ENCODE measurements around the gene ADPRHL1. TPM values are rescaled to one million over a fixed set of nuclear protein-coding genes. Genes with fewer than 3 reads are reported as not detected.

ADPRHL1 gene
- total RNA-seq, 1 donor from 2014 or later = 480 TPM

DNA sequence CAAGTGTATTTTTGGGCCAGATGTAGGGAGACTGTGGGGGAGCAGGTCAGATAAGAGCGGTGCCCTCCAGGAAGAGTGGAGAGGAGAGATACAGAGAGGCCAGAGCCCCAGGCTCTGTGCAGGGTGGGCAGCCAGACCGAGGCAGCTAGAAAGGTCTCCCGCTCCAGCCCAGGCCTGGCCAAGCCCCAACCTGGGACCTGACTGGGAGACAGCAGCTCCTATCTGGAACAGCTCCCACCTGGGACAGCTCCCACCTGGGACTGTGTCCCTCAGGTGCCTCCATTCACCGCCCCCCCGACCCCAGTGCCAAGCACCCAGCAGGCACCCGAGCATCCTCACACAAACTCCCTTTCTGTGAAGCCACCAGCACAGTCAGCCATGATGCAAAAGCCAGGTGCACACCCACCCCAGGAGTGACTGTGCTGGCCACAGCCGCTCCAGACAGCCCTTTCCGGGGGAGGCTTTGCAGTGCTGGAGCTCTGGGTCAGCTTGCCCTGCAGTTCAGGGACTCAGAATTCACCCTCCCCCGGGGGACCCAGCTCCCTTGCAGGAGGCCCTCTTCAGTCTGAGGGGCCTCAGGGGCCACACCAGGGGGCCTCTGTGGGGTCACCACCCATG, 87.2 kb downstream of the ADPRHL1 start:
- no peak for DNase-seq (ENCODE audit: low spot score)
- intact Hi-C loops (cut with DNase I) = no loop called here

GRCh38 chr13:113365583-113365970, 87.7 kb downstream of the ADPRHL1 start:
- intact Hi-C loops (cut with DNase I) = no loop called here
- DNase-seq (ENCODE audit: low spot score) = no peak

- intact Hi-C loops (cut with DNase I) = no loop called here
- no peak for DNase-seq (ENCODE audit: low spot score)
Observed at GRCh38 chr13:113364901-113365582, 88.2 kb downstream of the ADPRHL1 start.

- intact Hi-C loops (cut with DNase I) = no loop called here
- DNase-seq (ENCODE audit: low spot score) = no peak
Observed at GRCh38 chr13:113364311-113364889, 88.9 kb downstream of the ADPRHL1 start.

- intact Hi-C loops (cut with DNase I) = no loop called here
- DNase-seq (ENCODE audit: low spot score) = no peak
Observed at GRCh38 chr13:113361406-113361805, 91.9 kb downstream of the ADPRHL1 start.

GRCh38 chr13:113360446-113360845, 92.8 kb downstream of the ADPRHL1 start:
- no peak for DNase-seq (ENCODE audit: low spot score)
- intact Hi-C loops (cut with DNase I) = no loop called here

DNA sequence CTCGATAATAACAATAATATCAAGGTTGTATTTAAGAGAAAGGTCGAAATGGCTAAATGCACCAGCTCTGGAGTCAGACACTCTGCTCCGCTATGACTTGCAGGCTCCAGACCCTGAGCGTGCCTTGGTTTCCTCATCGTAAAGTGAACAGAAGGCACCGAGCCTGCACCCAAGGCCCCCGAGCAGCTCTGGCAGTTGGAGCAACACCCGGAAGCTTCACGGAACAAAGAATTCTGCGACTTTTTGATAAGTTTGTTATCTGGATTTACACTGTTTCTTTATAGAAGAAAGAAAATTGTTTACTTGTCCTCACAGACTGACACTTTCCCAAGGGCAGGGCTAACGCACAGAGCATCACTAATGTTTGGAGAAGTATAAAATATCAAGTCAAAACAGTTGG, 93.7 kb downstream of the ADPRHL1 start:
- no peak for DNase-seq (ENCODE audit: low spot score)
- intact Hi-C loops (cut with DNase I) = no loop called here

GRCh38 chr13:113358653-113359190, 94.6 kb downstream of the ADPRHL1 start:
- intact Hi-C loops (cut with DNase I) = no loop called here
- no peak for DNase-seq (ENCODE audit: low spot score)

DNA sequence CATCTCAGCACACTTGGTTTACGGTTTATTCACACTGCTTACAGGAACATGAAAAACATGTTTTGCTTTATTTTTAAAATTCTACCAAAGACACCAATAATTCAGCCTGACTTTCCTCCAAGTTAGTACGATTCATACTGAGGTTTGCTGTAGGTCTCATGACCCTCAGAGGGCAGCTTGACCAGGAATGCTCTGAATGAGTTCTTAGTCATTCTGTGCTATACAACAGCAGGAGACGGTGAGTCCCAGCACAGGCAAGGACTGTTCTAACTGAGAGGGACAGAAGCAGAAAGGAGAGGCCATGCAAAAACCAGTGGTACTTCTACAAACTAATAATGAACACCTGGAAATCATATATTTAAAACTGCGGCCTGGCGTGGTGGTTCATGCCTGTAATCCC, 95.8 kb downstream of the ADPRHL1 start:
- intact Hi-C loops (cut with DNase I) = no loop called here

GRCh38 chr13:113356596-113356995, 96.7 kb downstream of the ADPRHL1 start:
- DNase-seq (ENCODE audit: low spot score) = no peak
- intact Hi-C loops (cut with DNase I) = no loop called here

More for the DNA sequence above, 95.8 kb downstream of the ADPRHL1 start:
- no peak for DNase-seq (ENCODE audit: low spot score)

DNA sequence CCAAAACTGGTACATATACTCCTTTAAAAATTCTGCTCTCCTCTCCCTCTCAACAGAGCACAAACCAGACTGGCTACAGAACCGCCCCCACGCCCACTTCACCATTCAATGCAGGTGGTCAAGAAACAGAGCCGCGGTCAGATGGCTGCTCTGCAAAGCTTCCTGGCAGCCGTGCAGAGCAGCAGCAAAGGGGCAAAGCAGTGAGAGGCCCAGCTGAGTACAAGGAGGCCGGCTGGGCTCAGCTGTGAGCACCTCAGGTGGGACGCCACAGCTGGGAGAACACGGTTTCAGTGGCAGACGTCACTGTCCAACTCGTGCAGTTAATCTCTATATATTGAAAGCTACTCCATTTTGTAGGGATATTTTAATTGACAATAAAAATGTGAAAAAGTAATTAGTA, 97.7 kb downstream of the ADPRHL1 start:
- DNase-seq (ENCODE audit: low spot score) = no peak
- intact Hi-C loops (cut with DNase I) = no loop called here

- no peak for DNase-seq (ENCODE audit: low spot score)
- intact Hi-C loops (cut with DNase I) = no loop called here
Observed at GRCh38 chr13:113354831-113355610, 98.3 kb downstream of the ADPRHL1 start.

GRCh38 chr13:113353254-113353653, 100.0 kb downstream of the ADPRHL1 start:
- no peak for DNase-seq (ENCODE audit: low spot score)
- intact Hi-C loops (cut with DNase I) = no loop called here

DNA sequence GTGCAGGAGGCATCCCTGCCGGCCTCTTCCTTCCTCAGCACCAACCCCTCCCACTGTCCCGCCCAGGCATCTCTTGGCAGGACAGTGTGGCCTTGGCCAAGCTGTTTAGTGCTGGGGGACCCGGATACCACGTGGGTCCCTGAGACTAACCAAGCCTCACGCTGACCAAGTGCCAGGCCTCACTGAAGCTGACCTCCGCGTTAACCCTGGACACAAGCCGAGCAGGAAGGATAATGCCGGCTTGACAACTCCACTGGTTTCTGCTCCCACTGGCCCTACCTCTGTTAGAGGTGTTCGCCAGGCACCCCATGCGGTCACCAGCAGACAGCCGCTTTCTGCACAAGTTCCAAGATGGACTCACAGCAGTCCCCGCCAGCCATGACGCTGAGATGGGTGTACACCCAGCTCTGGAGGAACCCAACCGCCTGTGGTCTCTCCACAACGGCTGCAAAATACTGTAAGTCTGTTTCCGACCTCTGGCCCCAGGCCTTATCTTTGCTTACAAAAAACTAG, 101.7 kb downstream of the ADPRHL1 start:
- DNase-seq (ENCODE audit: low spot score) = no peak
- intact Hi-C loops (cut with DNase I) = no loop called here

DNA sequence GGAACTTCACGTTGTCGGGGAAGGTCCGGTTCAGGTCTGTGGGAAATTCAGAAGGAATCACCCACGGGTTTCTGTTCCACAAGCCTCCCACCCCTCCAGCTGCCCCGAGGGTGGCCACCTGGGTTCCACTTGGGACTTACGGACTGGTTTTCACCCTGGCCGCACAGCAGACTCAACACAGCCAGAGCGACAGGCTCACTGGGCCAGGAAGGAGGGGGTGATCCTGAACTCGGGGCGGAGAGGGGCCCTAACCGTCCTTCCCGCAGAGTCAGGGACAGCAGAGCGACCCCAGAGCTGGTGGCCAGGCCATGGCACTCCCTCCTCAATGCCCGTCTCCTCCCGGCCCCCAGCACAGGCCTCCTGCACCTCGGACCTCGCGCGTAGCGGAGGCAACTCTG, 102.4 kb downstream of the ADPRHL1 start:
- no peak for DNase-seq (ENCODE audit: low spot score)
- intact Hi-C loops (cut with DNase I) = no loop called here

GRCh38 chr13:113350065-113350937, 103.0 kb downstream of the ADPRHL1 start:
- intact Hi-C loops (cut with DNase I) = no loop called here
- DNase-seq (ENCODE audit: low spot score) = no peak
